Adrenal gland (tissue), 12 donors: Measurements from ENCODE around the gene OSGEPL1. TPM values are rescaled to one million over a fixed set of nuclear protein-coding genes. Genes with fewer than 3 reads are reported as not detected.
A peak's percentile ranks its signal among the peaks of the same experiment; 100 is the strongest.

Experiments used
- DNase-seq, 7 donors: peaks; one replicate each; pipeline ENCODE4 v3.0.0-alpha.2; 2019 to 2020
- H3K27ac ChIP-seq, 5 donors: fragments of 200-600 bp; sonication (generic) in 4 of 5; 1 replicate in 3 of 5; 2 replicates in 2 of 5; pipeline versions ENCODE4 v1.5.1 to v1.8.0; 2016 to 2020; ENCODE audit warnings: mild to moderate bottlenecking in 1 of 5
- H3K27me3 ChIP-seq: fragments of 200-600 bp; 2 replicates; pipeline ENCODE4 v1.8.0; 2021
- H3K36me3 ChIP-seq, 2 donors: fragments of 200-600 bp; replicated peaks in 1 of 2; 1 replicate in 1 of 2; 2 replicates in 1 of 2; pipeline versions ENCODE4 v1.5.1 to v1.8.0; 2018 to 2022
- H3K4me1 ChIP-seq, 2 donors: fragments of 200-600 bp; replicated peaks in 1 of 2; 1 replicate in 1 of 2; 2 replicates in 1 of 2; pipeline versions ENCODE4 v1.5.1 to v1.8.0; 2018 to 2021
- H3K4me3 ChIP-seq, 4 donors: fragments of 200-600 bp; sonication (generic) in 3 of 4; one replicate each; pipeline ENCODE4 v1.5.1; 2016 to 2018
- H3K9me3 ChIP-seq, 3 donors: fragments of 200-600 bp; sonication (generic) in 1 of 3; replicated peaks in 1 of 3; 1 replicate in 2 of 3; 2 replicates in 1 of 3; pipeline versions ENCODE4 v1.5.1 to v1.8.0; 2016 to 2021
- CTCF ChIP-seq, 6 experiments: fragments of 450-650 bp in 4 of 6; fragments of 200-600 bp in 2 of 6; sonication (generic) in 1 of 6; IDR thresholded peaks; 1 replicate in 5 of 6; 2 replicates in 1 of 6; pipeline versions ENCODE4 v1.5.1 to v1.8.0; 2016 to 2021; ENCODE audit warnings: antibody characterized with exemption in 6 of 6, mild to moderate bottlenecking in 2 of 6, moderate library complexity in 1 of 6
- POLR2A ChIP-seq, 2 donors: fragments of 450-650 bp; IDR thresholded peaks; one replicate each; pipeline ENCODE4 v1.6.1; 2017; ENCODE audit warnings: antibody characterized with exemption in 2 of 2, mild to moderate bottlenecking in 2 of 2, moderate library complexity in 1 of 2
- WGBS, 4 donors: extraction: QIAGEN DNeasy Blood & Tissue Kit in 2 of 4; methylation state at CpG; one replicate each; pipeline versions ENCODE4 v1.1.5 to v1.1.7; 2013 to 2017; 5-methylcytosine and 5-hydroxymethylcytosine counted together
- intact Hi-C, 2 donors: fragments of 100-400 bp; cut with DNase I; formaldehyde crosslinking; loops; one replicate each; pipeline versions ENCODE4 v1.14.1 to v1.15.0; 2022 to 2023
- polyA plus RNA-seq, 3 donors: library from polyadenylated mRNA; stranded (reverse); fragments of 200-250 nt in 2 of 3; fragments of 350-450 nt in 1 of 3; fragmentation: Illumina TruSeq in 1 of 3; extraction: RNeasy Lipid Tissue Mini Kit (QIAGEN cat#74804) in 1 of 3; gene quantifications; one replicate each; pipeline ENCODE4 v1.2.3, GENCODE V29; 2013 to 2014
- total RNA-seq, 9 donors: library from RNA; depleted of rRNA in 4 of 9; stranded (reverse); fragments of >200 nt in 4 of 9; fragments of 120-200 nt in 1 of 9; fragmentation: NEBNext Ultra II Directional in 1 of 9; extraction: Animal tissue kit (Norgen Biotek cat#: 25700) in 1 of 9; gene quantifications; one replicate each; pipeline versions ENCODE4 v1.1.0 to v1.2.4, GENCODE V29; 2013 to 2023
- donor health status: healthy with polysubstance abuse.
- donor health status: Bipolar disorder and iron deficiency.
- donor health status: DM: yes; HTN: yes; CAD: no.
- donor health status: DM: no; HTN: no; CAD: no.
- donor health status: DM: no; HTN: no; CAD: no.
- donor health status: DM: yes; HTN: yes; CAD: no.

Gene OSGEPL1
- total and polyA plus RNA-seq, 12 donors, result 6.3 to 23.1 (median 13.6) TPM

GRCh38 chr2:189756311-189756952, 6.2 kb downstream of the OSGEPL1 start:
- DNase-seq, result no peak
- H3K36me3 ChIP-seq, result peaks cover 0 to 12% of the 10 kb centered on the region in 2 donors
- intact Hi-C loops, result no loop called here
- H3K4me1 ChIP-seq, result peaks cover 0 to 4% of the 10 kb centered on the region in 2 donors
- 63 to 92% (median 87%) methylated on average over 2 of the region's 2 CpGs for WGBS, 4 donors
- no peaks in the 10 kb centered on the region for H3K27me3 ChIP-seq
- TF ChIP-seq POLR2A (IDR thresholded peaks at IDR 0.05) (no peak), CTCF (IDR thresholded peaks at IDR 0.05) (no peak)
- H3K9me3 ChIP-seq, result no peaks in the 10 kb centered on the region
- no peak overlapping the region for H3K4me3 ChIP-seq
- no peak overlapping the region for H3K27ac ChIP-seq

- H3K36me3 ChIP-seq, result peaks cover 4 to 43% of the 10 kb centered on the region in 2 donors
- WGBS, 4 donors, result 80 to 84% (median 82%) methylated on average over 10 of the region's 10 CpGs
- no peaks in the 10 kb centered on the region for H3K4me1 ChIP-seq
- H3K9me3 ChIP-seq, result no peaks in the 10 kb centered on the region
- H3K4me3 ChIP-seq, result no peak overlapping the region
- H3K27me3 ChIP-seq, result no peaks in the 10 kb centered on the region
- intact Hi-C loops, result no loop called here
- peak; percentile 22 to 78 (median 35) for DNase-seq
- no peak overlapping the region for H3K27ac ChIP-seq
- TF ChIP-seq CTCF (IDR thresholded peaks at IDR 0.05), result peak; percentile 49 to 65 (median 59)
- TF ChIP-seq POLR2A (IDR thresholded peaks at IDR 0.05), result no peak
Observed at GRCh38 chr2:189751080-189751658, 11.4 kb downstream of the OSGEPL1 start.

GRCh38 chr2:189729430-189729829, 33.2 kb downstream of the OSGEPL1 start:
- WGBS, 4 donors, result 69 to 91% (median 74%) methylated on average over 3 of the region's 3 CpGs
- intact Hi-C loops, result no loop called here
- no peaks in the 10 kb centered on the region for H3K27me3 ChIP-seq
- DNase-seq, result no peak
- no peaks in the 10 kb centered on the region for H3K36me3 ChIP-seq
- no peak overlapping the region for H3K4me3 ChIP-seq
- H3K4me1 ChIP-seq, result no peaks in the 10 kb centered on the region
- no peak overlapping the region for H3K27ac ChIP-seq
- TF ChIP-seq CTCF (IDR thresholded peaks at IDR 0.05), result no peak
- no peak for TF ChIP-seq POLR2A (IDR thresholded peaks at IDR 0.05)
- no peaks in the 10 kb centered on the region for H3K9me3 ChIP-seq

GRCh38 chr2:189726849-189727248, 35.7 kb downstream of the OSGEPL1 start:
- DNase-seq, result no peak
- intact Hi-C loops, result no loop called here

More at GRCh38 chr2:189726849-189727248, 35.7 kb downstream of the OSGEPL1 start:
- Histone ChIP-seq H3K27me3 (no peaks in the 10 kb centered on the region), H3K4me1 (no peaks in the 10 kb centered on the region), H3K4me3 (no peak overlapping the region), H3K36me3 (no peaks in the 10 kb centered on the region), H3K9me3 (no peaks in the 10 kb centered on the region), H3K27ac (no peak overlapping the region)
- TF ChIP-seq POLR2A (IDR thresholded peaks at IDR 0.05) (no peak), CTCF (IDR thresholded peaks at IDR 0.05) (no peak)
